Natural killer cell (primary cell): Measurements from ENCODE around the gene DLST. TPM values are rescaled to one million over a fixed set of nuclear protein-coding genes. Genes with fewer than 3 reads are reported as not detected.

Experiments
- ATAC-seq, 3 donors: fragments of 150-1000 bp in 2 of 3; fragments of 200-7000 bp in 1 of 3; cut with Tn5 transposase; 1 replicate in 1 of 3; 2 replicates in 2 of 3; pipeline ENCODE4 v1.10.0; 2021; ENCODE audit warnings: mild to moderate bottlenecking in 2 of 3, moderate library complexity in 2 of 3
- DNase-seq, 2 donors: peaks; one replicate each; pipeline versions ENCODE4 v3.0.0 to v3.0.0-alpha.2; 2013 to 2021; ENCODE audit warnings: mixed read lengths in 1 of 2
- H3K27ac ChIP-seq: one replicate; pipeline ENCODE4 v1.5.1; 2013; ENCODE audit warnings: mild to moderate bottlenecking, low read length
- H3K27me3 ChIP-seq: one replicate; pipeline ENCODE4 v1.6.1; 2013; ENCODE audit warnings: low read length; ENCODE audit not compliant: control insufficient read depth, insufficient read depth
- H3K36me3 ChIP-seq: one replicate; pipeline ENCODE4 v1.6.1; 2013; ENCODE audit warnings: low read length; ENCODE audit not compliant: control insufficient read depth, insufficient read depth
- H3K4me1 ChIP-seq: one replicate; pipeline ENCODE4 v1.6.1; 2013; ENCODE audit warnings: low read length; ENCODE audit not compliant: control insufficient read depth, insufficient read depth
- H3K4me3 ChIP-seq: one replicate; pipeline ENCODE4 v1.5.1; 2013; ENCODE audit warnings: low read length
- H3K9me3 ChIP-seq: one replicate; pipeline ENCODE4 v1.6.1; 2013; ENCODE audit warnings: low read length; ENCODE audit not compliant: control insufficient read depth, insufficient read depth
- H3K27ac Mint-ChIP-seq, 2 donors: one replicate each; pipeline ENCODE4 v1.8.0; 2022; ENCODE audit warnings: mild to moderate bottlenecking in 2 of 2, mixed read lengths in 2 of 2, moderate library complexity in 1 of 2
- H3K27me3 Mint-ChIP-seq, 2 donors: one replicate each; pipeline ENCODE4 v1.8.0; 2022; ENCODE audit warnings: low read depth in 2 of 2, mixed read lengths in 2 of 2
- H3K36me3 Mint-ChIP-seq: one replicate; pipeline ENCODE4 v1.8.0; 2022; ENCODE audit warnings: mixed read lengths
- H3K4me1 Mint-ChIP-seq, 2 donors: one replicate each; pipeline ENCODE4 v1.8.0; 2022; ENCODE audit warnings: mixed read lengths in 2 of 2
- H3K4me3 Mint-ChIP-seq: one replicate; pipeline ENCODE4 v1.8.0; 2022; ENCODE audit warnings: mild to moderate bottlenecking, moderate library complexity, mixed read lengths
- H3K9me3 Mint-ChIP-seq, 2 donors: one replicate each; pipeline ENCODE4 v1.8.0; 2022; ENCODE audit warnings: mixed read lengths in 2 of 2
- CTCF ChIP-seq: fragments of 200-600 bp; IDR thresholded peaks from one replicate; pipeline ENCODE4 v1.8.0; 2022; ENCODE audit warnings: antibody characterized with exemption
- whole genome bisulfite sequencing: methylation state at CpG from one replicate; pipeline ENCODE4 v1.1.7; 2013; ENCODE audit warnings: missing lambda C conversion rate; ENCODE audit not compliant: insufficient coverage; 5-methylcytosine and 5-hydroxymethylcytosine counted together
- intact Hi-C: fragments of 100-400 bp; cut with micrococcal nuclease; formaldehyde crosslinking; loops from one replicate; pipeline ENCODE4 v1.14.2; 2022
- total RNA-seq, 4 donors: library from RNA; stranded (reverse); fragments of 120-200 nt in 1 of 4; gene quantifications; one replicate each; pipeline versions ENCODE4 v1.2.3 to v1.2.4, GENCODE V29; 2013 to 2022

The DLST gene
- total RNA-seq, 3 donors from 2014 or later (not counting 1 experiment from before 2014, with no cell fraction given), result 161 to 180 (median 163) TPM

GRCh38 chr14:74952697-74953484 lies 71.2 kb downstream of the DLST start:
- 92% methylated on average over 18 of the region's 18 CpGs for WGBS

More at GRCh38 chr14:74952697-74953484, 71.2 kb downstream of the DLST start:
- H3K4me1 Mint-ChIP-seq, result no peaks in the 10 kb centered on the region
- no peak overlapping the region for H3K4me3 Mint-ChIP-seq
- H3K9me3 Mint-ChIP-seq, result no peaks in the 10 kb centered on the region
- Histone ChIP-seq H3K36me3 (no peaks in the 10 kb centered on the region), H3K9me3 (no peaks in the 10 kb centered on the region), H3K27ac (no peak overlapping the region), H3K4me1 (peaks cover 10% of the 10 kb centered on the region), H3K4me3 (no peak overlapping the region), H3K27me3 (peaks cover 8% of the 10 kb centered on the region)
- ATAC-seq, result no peak
- peaks cover 0 to 5% of the 10 kb centered on the region in 2 donors for H3K27me3 Mint-ChIP-seq
- H3K36me3 Mint-ChIP-seq, result no peaks in the 10 kb centered on the region
- intact Hi-C loops, result no loop called here
- TF ChIP-seq CTCF, result no peak
- no peak overlapping the region for H3K27ac Mint-ChIP-seq
- DNase-seq, result no peak

Other genes with a start within 250 kb of the DLST start
- gene AREL1, start 168.8 kb upstream of the DLST start, total RNA-seq, result 10 to 100 TPM; 65.9 to 83.0 (median 82.3) TPM
- gene FCF1, start 168.8 kb upstream of the DLST start, total RNA-seq, result 10 to 100 TPM; 37.1 to 49.6 (median 40.4) TPM
- gene YLPM1, start 118.6 kb upstream of the DLST start, total RNA-seq, result 100 to 1,000 TPM in 1 of 3 donors, 10 to 100 TPM in 2; 86.1 to 101 (median 93.3) TPM
- 1 to 10 TPM; 5.1 to 7.1 (median 5.7) TPM for gene PROX2, start 5.8 kb upstream of the DLST start, total RNA-seq
- gene RPS6KL1, start 41.3 kb downstream of the DLST start, total RNA-seq, result 1 to 10 TPM; 1.9 to 7.9 (median 2.9) TPM
- gene PGF, start 73.7 kb downstream of the DLST start, total RNA-seq, result under 1 TPM in 2 of 3 donors, not detected in 1; 0.33 to 0.34 TPM
- gene EIF2B2, start 121.0 kb downstream of the DLST start, total RNA-seq, result 10 to 100 TPM; 22.2 to 45.1 (median 31.2) TPM
- gene MLH3, start 169.6 kb downstream of the DLST start, total RNA-seq, result 10 to 100 TPM; 15.5 to 20.7 (median 19.1) TPM
- 10 to 100 TPM; 13.3 to 17.4 (median 14.9) TPM for gene ACYP1, start 182.1 kb downstream of the DLST start, total RNA-seq
- under 1 TPM in 1 of 3 donors, not detected in 2; 0.55 TPM for gene ZC2HC1C, start 187.7 kb downstream of the DLST start, total RNA-seq
- 10 to 100 TPM; 64.4 to 78.7 (median 74.4) TPM for gene NEK9, start 245.1 kb downstream of the DLST start, total RNA-seq